IgD-negative memory B cell (primary cell): ENCODE results near the gene SDHA. TPM values are rescaled to one million over a fixed set of nuclear protein-coding genes. Genes with fewer than 3 reads are reported as not detected.
"Not testable (repeated sequence)": the region's sequence is repeated elsewhere in the genome, so short reads cannot be mapped to it uniquely, and the experiment has no call there.

ENCODE experiments used
- H3K27ac Mint-ChIP-seq, 3 donors: one replicate each; pipeline ENCODE4 v1.8.0; 2020 to 2022; ENCODE audit warnings: mild to moderate bottlenecking in 3 of 3, mixed read lengths in 3 of 3, moderate library complexity in 1 of 3
- H3K27me3 Mint-ChIP-seq: one replicate; pipeline ENCODE4 v1.8.0; 2021; ENCODE audit warnings: mixed read lengths
- H3K36me3 Mint-ChIP-seq: one replicate; pipeline ENCODE4 v1.8.0; 2020; ENCODE audit warnings: mild to moderate bottlenecking, mixed read lengths
- H3K4me1 Mint-ChIP-seq, 3 donors: one replicate each; pipeline ENCODE4 v1.8.0; 2020 to 2022; ENCODE audit warnings: mixed read lengths in 3 of 3, mild to moderate bottlenecking in 1 of 3
- H3K4me3 Mint-ChIP-seq, 4 donors: one replicate each; pipeline ENCODE4 v1.8.0; 2020 to 2022; ENCODE audit warnings: mild to moderate bottlenecking in 4 of 4, mixed read lengths in 4 of 4, moderate library complexity in 3 of 4
- H3K9me3 Mint-ChIP-seq, 3 donors: one replicate each; pipeline ENCODE4 v1.8.0; 2020 to 2021; ENCODE audit warnings: mixed read lengths in 3 of 3, mild to moderate bottlenecking in 1 of 3
- polyA plus RNA-seq: library from polyadenylated mRNA; unstranded; fragments of 300-500 nt; fragmentation: Illumina TruSeq; gene quantifications from one replicate; pipeline ENCODE4 v1.2.3, GENCODE V29; 2021

The SDHA gene
- polyA plus RNA-seq, 1 donor from 2014 or later, result 177 TPM

DNA sequence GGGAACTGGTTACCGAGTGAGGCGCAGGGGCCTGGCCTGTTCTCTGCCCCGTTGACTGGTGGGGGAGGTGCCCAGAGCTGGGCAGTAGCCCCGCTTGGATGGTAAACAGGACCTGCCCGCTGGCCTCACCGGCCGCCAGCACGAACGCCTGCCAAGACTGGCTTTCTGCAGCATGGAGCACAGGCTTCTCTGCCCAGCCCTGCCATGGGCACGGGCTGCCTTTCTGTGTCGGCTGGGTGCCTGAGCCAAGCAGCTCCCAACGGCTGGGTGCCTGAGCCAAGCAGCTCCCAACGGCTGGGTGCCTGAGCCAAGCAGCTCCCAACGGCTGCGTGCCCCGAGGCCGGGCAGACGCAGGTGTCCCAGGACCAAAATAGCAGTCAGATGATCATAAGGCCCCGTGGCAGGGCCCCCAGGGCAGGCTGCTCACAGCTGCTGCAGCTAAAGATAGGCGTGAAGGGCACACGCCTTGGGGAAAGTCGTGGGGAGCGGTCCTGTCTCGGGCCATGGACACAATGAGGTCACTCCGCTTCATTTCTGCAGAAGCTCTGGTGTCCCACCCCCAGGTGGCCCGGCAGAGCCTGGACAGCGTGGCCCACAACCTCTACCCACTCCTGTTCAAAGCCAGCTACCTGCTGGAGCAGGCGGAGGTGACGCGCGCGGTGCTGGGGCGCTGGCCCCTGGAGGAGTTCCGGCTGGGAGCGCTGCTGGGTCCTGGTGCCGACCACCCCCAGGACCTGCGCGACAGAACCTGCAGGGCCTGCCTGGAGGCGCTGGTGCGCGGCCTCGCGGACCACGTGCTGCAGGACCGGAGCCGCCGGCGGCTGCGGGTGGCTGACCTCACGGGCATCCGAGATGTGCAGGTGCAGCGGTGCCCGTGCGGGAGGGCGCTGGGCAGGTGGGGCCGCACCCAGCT lies 26.8 kb upstream of the SDHA start, which contains the start of gene LRRC14B:
Gene LRRC14B (plus strand): TSS at position 460 of the 913 bp plus-strand sequence. CDS start 44 bp downstream, at position 504.
- no peak within 1 kb of the TSS for H3K27ac Mint-ChIP-seq
- H3K4me3 Mint-ChIP-seq, result peak within 1 kb of the TSS in 3 of 4 donors; percentile 44 to 75 (median 68)
- no peaks in the 10 kb centered on the region for H3K9me3 Mint-ChIP-seq
- H3K27me3 Mint-ChIP-seq, result peaks cover 6% of the 10 kb centered on the region
- no peaks in the 10 kb centered on the region for H3K36me3 Mint-ChIP-seq
- peaks cover 0 to 8% (median 3%) of the 10 kb centered on the region in 3 donors for H3K4me1 Mint-ChIP-seq

DNA sequence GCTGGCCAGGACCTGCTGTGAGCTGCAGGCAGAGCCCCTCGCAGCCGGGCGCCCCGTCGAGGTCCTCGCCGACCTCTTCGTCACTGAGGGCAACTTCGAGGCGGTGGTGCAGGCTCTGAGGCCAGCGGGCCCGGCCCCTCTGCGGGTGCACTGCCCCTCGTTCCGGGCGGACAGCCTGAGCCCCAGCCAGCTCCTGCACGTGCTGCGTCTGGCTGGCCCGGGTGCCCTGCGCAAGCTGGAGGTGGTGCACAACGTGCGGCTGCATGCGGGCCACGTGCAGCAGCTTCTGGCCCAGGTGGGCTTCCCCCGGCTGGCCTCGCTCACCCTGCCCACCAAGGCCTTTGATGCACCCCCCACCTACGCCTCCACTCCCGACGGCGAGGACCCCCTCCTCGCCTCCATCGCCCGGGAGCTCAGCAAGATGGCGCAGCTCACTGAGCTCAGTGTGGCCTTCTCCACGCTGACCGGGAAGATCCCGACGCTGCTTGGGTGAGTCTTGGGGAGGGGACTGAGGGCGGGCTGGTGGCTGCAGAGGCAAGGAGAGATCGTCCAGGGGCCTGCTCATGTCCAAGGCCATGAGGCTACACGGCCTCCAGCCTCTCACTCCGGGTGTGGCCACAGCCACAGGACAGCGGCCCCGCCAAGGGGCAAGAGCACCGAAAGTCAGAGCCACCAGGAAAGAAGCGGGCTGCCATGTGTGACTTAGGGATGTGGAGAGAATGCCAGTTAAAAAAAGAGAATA lies 26.0 kb upstream of the SDHA start:
- Mint-ChIP-seq H3K9me3 (no peaks in the 10 kb centered on the region), H3K27ac (no peak overlapping the region), H3K4me3 (peak overlapping the region in 2 of 4 donors; percentile 51 to 75), H3K4me1 (peaks cover 0 to 8% (median 3%) of the 10 kb centered on the region in 3 donors), H3K27me3 (peaks cover 6% of the 10 kb centered on the region), H3K36me3 (no peaks in the 10 kb centered on the region)

DNA sequence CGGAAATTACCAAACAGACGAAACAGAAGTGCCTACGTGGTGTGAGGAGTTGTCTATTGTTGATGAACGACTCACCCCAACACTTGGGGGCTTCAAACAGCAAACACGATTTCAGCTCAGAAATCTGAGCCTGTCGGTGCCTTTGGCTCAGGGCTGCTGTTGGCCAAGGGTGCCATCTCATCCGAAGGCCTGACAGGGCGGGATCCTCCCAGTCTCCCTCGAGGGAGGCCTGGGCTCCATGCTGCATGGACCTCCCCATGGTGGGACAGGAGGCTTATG lies 25.5 kb upstream of the SDHA start:
- H3K27ac Mint-ChIP-seq, result no peak overlapping the region
- H3K4me3 Mint-ChIP-seq, result peak overlapping the region in 1 of 4 donors; percentile 75
- H3K36me3 Mint-ChIP-seq, result no peaks in the 10 kb centered on the region
- peaks cover 4% of the 10 kb centered on the region for H3K27me3 Mint-ChIP-seq
- no peaks in the 10 kb centered on the region for H3K9me3 Mint-ChIP-seq
- peaks cover 0 to 8% (median 3%) of the 10 kb centered on the region in 3 donors for H3K4me1 Mint-ChIP-seq

DNA sequence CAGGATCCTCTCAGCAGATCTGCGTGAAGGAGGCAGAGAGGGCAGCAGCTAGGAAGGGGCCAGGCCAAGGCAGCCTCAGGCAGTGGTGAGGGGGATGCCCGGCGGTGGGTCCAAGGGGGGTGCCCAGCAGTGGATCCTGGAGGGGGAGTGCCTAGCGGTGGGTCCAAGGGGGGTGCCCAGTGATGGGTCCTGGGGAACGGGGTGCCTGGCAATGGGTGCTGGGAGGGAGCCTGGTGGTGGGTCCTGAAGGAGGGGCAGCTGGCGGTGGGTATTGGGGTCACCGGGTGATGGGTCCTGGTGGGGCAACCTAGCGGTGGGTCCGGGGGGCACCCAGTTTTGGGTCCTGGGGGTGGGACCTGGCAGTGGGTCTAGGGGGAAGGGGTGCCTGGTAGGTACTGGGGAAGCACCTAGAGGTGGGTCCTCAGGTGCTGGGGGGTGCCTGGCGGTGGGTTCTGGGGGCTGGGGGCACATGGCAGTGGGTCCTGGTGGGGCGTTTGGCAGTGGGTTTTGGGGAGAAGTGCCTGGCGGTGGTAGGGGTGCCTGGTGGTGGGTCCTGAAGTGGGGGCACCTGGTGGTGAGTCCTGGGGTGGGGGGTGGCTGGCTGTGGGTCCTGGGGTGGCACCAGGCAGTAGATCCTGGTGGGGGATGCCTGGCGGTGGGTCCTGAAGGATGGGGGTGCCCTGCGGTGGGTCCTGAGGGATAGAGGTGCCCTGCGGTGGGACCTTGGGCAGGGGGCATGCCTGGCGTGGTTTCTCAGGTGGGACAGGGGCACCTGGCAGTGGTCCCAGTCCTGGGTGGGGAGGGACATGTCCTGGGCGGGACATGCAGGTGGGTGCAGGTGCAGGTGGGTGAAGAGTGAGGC lies 24.9 kb upstream of the SDHA start:
- Mint-ChIP-seq H3K4me1 (peaks cover 0 to 7% (median 3%) of the 10 kb centered on the region in 3 donors), H3K27me3 (peaks cover 4% of the 10 kb centered on the region), H3K27ac (no peak overlapping the region), H3K36me3 (no peaks in the 10 kb centered on the region), H3K9me3 (no peaks in the 10 kb centered on the region), H3K4me3 (no peak overlapping the region)

DNA sequence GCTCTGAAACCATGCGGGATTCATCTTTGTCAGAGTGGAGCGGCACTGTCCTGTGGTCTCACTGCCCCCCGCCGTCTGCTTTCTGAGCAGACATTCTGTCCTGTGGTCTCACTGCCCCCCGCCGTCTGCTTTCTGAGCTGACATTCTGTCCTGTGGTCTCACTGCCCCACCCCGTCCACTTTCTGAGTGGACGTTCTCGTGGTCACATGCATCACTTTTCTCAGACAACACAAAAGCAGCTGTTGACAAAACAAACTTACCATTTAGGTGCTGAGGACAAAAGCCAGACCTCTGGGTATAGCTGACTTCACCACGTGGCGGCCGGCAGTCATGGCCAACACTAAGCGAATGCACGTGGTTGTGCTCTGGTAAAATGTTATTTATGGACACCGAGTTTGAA lies 24.0 kb upstream of the SDHA start:
- H3K4me3 Mint-ChIP-seq, result peak overlapping the region in 1 of 4 donors; percentile 17
- no peaks in the 10 kb centered on the region for H3K36me3 Mint-ChIP-seq
- H3K4me1 Mint-ChIP-seq, result peaks cover 0 to 2% (median 0%) of the 10 kb centered on the region in 3 donors
- H3K27ac Mint-ChIP-seq, result no peak overlapping the region
- peaks cover 1% of the 10 kb centered on the region for H3K27me3 Mint-ChIP-seq
- no peaks in the 10 kb centered on the region for H3K9me3 Mint-ChIP-seq

DNA sequence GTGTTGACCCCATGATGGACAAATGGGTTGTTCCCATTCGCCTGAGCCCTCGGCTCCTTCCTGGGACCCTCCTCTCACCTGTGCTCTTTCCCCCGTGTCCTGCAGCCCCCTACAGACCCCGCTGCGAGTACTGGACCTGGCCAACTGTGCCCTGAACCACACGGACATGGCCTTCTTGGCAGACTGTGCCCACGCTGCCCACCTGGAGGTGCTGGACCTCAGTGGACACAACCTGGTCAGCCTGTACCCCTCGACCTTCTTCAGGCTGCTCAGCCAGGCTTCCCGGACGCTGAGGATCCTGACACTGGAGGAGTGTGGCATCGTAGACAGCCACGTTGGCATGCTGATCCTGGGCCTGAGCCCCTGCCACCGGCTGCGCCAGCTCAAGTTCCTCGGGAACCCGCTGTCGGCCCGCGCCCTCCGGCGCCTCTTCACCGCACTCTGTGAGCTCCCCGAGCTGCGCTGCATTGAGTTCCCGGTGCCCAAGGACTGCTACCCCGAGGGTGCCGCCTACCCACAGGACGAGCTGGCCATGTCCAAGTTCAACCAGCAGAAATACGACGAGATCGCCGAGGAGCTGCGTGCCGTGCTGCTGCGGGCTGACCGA lies 23.4 kb upstream of the SDHA start:
- Mint-ChIP-seq H3K4me3 (no peak overlapping the region), H3K4me1 (peaks cover 0 to 2% (median 0%) of the 10 kb centered on the region in 3 donors), H3K36me3 (no peaks in the 10 kb centered on the region), H3K9me3 (no peaks in the 10 kb centered on the region), H3K27me3 (peaks cover 1% of the 10 kb centered on the region), H3K27ac (no peak overlapping the region)

DNA sequence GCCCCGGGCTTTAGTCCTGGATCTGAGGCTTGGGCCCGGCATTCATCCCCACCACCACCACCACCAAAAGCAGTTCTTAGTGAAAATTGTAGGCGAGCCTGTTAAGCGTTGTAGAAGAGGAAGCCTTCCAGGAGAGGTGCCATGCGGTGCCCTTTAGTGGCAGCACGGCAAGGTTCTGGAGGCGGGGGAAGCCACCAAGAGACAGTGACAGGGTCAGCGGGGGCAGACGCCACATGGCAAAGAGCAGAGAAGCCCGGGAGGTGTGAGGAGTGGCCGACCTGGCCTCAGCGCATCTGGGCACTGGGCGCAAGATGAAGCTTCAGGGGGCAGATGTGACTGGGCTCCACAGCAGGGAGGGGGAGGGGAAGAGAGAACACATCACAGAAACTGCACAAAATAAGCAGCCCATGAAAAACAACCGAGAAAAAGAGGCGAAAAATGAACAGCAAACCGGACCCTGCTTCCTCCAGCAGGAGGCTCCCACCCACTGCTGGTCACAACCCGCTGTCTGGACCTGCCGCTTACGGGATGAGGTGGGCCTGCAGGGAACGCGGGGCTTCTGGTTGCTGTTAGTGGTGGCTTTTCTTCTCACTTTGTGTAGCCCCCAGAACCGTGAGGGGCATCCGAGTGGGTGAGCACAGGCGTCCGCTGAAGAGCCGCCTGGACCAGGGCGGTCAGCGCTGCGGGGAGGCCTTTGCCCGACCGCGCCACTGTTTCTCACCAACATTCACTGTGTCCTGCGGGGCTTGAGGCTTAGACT lies 22.5 kb upstream of the SDHA start:
- Mint-ChIP-seq H3K27ac (no peak overlapping the region), H3K4me3 (no peak overlapping the region), H3K9me3 (no peaks in the 10 kb centered on the region), H3K36me3 (no peaks in the 10 kb centered on the region), H3K27me3 (no peaks in the 10 kb centered on the region), H3K4me1 (no peaks in the 10 kb centered on the region)

DNA sequence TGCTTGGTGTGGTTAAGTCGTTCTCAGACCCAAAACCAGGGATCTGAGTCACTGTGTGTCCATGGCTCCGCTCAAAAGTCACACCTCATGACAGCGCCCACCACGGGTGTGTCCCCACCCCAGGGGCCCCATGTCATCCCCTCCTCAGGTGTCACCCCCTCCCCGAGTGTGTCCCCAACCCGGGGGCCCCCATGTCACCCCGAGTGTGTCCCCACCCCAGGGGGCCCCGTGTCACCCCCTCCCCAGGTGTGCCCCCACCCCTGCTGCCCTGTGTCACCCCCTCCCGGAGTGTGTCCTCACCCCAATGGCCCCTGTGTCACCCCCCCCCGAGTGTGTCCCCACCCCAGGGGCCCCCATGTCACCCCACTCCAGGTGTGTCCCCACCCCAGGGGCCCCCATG lies 21.8 kb upstream of the SDHA start:
- no peaks in the 10 kb centered on the region for H3K9me3 Mint-ChIP-seq
- H3K4me1 Mint-ChIP-seq, result peaks cover 0 to 5% (median 4%) of the 10 kb centered on the region in 3 donors
- no peak overlapping the region for H3K27ac Mint-ChIP-seq
- H3K4me3 Mint-ChIP-seq, result no peak overlapping the region
- H3K27me3 Mint-ChIP-seq, result no peaks in the 10 kb centered on the region
- no peaks in the 10 kb centered on the region for H3K36me3 Mint-ChIP-seq

DNA sequence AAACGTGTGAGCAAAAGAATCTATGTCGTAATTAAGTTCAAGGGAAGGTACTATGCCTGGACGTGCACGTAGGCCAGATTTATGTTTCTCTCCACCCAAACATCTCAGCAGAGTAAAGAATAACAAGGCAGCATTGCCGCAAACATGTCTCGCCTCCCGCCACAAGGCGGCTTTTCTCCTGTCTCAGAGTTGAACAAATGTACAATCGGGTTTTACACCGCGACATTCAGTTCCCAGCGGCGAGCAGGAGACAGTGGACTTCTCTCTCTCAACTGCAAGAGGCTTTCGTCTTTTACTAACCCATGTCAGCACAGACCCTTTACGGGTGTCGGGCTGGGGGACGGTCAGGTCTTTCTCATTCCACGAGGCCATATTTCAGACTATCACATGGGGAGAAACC lies 21.1 kb upstream of the SDHA start:
- H3K9me3 Mint-ChIP-seq, H3K27me3 Mint-ChIP-seq, H3K36me3 Mint-ChIP-seq, H3K4me3 Mint-ChIP-seq, H3K27ac Mint-ChIP-seq, H3K4me1 Mint-ChIP-seq: not testable (repeated sequence)

DNA sequence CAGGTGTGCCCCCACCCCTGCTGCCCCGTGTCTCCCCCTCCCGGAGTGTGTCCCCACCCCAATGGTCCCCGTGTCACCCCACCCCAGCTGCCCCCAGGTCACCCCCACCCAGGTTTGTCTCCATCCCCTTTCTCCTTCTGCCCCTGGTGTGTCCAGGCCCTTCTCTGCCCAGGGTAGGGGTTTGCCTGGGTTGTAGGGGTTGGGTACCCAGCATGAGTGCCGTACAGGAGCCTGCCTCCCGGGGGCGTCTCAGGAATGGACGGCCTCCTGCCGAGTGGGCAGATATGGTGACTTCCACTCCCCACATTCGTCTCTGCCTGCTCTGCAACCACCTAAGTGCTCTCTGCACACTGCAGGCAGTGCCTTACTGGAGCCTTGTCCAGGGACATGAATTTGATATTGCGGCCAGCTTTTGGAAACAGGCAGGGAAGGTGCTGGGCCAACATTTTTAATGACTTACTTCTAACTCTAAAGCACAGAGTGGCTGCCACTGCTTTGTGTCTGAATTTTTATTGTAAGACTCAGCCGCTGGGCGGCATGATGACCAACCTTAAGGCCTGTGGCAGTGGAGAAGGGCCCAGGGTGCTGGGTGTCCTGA lies 20.1 kb upstream of the SDHA start:
- peaks cover 0 to 7% (median 6%) of the 10 kb centered on the region in 3 donors for H3K4me1 Mint-ChIP-seq
- H3K9me3 Mint-ChIP-seq, result no peaks in the 10 kb centered on the region
- no peak overlapping the region for H3K27ac Mint-ChIP-seq
- H3K4me3 Mint-ChIP-seq, result no peak overlapping the region
- H3K36me3 Mint-ChIP-seq, result peaks cover 1% of the 10 kb centered on the region
- H3K27me3 Mint-ChIP-seq, result no peaks in the 10 kb centered on the region

DNA sequence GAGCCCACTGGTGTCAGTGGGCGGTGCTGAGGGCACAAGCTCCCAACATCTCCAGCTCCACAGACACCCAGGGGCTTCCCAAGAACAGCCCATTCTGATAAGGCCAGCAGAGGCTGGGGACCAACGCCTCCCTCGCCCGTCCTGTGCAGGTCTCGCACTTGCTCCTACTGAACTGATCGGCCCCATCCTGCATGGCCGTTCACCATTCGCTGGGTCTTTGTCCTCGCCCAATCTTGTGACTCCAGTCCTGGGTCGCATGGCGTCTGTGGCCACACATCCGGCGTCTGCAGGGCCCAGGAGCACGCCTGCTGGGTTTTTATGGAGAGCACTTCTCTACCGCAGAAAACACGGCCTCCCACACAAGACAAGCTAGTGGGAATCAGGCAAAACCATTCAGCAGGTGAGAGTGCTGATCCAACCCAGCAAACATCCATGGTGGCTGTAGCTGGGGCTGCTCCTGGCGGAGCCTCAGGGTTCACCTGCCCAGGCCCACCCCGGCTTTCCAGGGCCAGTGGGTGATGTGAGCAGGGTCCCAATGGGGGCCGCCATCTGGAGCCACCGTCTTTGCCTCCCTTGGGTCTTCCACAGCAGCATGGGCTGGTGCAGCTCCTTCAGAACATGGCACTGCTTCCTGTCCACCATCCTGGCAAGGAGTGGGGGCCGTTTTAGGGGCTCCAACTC lies 19.5 kb upstream of the SDHA start:
- H3K9me3 Mint-ChIP-seq, result no peaks in the 10 kb centered on the region
- H3K36me3 Mint-ChIP-seq, result peaks cover 1% of the 10 kb centered on the region
- H3K4me1 Mint-ChIP-seq, result peaks cover 0 to 7% (median 6%) of the 10 kb centered on the region in 3 donors
- no peak overlapping the region for H3K27ac Mint-ChIP-seq
- H3K4me3 Mint-ChIP-seq, result no peak overlapping the region
- no peaks in the 10 kb centered on the region for H3K27me3 Mint-ChIP-seq

DNA sequence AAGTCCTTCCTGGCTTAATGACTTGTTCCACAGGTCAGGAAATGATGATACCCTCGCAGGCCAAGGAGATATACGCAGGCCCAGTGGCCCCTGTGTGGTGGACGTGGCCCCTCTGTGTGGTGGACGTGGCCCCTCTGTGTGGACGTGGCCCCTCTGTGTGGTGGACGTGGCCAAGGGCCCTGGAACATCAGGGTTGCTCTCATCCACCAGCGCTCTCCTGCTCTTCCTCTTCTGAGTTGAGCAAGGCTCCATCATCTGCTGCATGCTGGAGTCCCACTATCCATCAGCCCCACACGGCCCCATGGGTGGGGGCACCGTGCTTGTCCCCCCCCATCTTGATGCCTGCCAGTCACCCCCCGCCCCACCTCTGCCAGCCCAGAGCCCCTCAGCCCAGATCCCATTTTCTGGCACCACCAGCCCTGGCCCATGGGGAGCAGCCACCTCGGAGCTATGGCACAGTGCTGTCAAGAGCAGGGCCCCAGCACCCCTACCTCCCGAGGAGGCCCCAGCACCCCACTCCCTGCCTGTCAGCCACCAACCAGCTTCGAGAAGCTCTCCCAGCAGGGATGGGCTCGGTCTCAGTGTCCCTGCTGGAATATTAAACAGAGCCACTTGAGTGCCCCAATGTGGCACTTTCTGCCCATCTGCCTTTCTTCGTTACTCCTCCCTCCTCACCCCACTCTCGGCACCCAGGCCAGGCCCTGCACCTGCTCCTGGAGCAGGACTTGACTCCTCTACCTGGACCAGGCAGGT lies 18.7 kb upstream of the SDHA start:
- Mint-ChIP-seq H3K27ac (no peak overlapping the region), H3K4me3 (no peak overlapping the region), H3K27me3 (no peaks in the 10 kb centered on the region), H3K36me3 (peaks cover 1% of the 10 kb centered on the region), H3K4me1 (peaks cover 0 to 7% (median 6%) of the 10 kb centered on the region in 3 donors), H3K9me3 (no peaks in the 10 kb centered on the region)
